HG03565 (cell line): Measurements from ENCODE around the gene GSX2.
"Not testable (repeated sequence)": the region's sequence is repeated elsewhere in the genome, so short reads cannot be mapped to it uniquely, and the experiment has no call there.

Experiments
- ATAC-seq: cut with Tn5 transposase; IDR thresholded peaks from one replicate; pipeline ENCODE4 v1.9.1; 2021; ENCODE audit warnings: mild to moderate bottlenecking, moderate library complexity; ENCODE audit not compliant: unreplicated experiment

Gene GSX2

DNA sequence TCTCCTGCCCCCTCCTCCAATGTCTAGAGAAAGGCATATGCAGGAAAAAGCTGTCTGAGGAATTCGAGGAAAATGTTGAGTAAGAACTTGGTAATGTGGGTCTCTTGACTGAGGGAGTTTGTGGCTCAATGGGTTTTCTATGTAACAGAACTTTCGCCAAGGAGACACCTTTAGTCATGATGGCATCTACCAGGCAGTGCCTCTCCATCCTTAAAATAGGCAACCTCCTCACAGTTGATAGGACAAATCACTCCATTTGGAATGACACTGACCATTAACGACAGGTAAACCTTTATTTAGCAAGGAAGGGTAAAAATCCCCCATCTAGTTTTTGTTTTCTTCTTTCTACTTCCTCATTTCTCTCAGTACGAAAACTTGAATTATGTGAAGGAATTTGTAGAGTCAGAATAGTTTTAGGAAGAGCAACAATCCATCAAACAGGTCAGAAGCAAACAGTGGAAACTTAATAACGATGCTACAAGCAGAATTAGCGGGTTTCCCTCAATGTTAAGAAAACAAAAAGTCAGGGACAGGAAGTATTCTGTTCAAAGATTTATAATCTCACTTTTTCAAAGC is 2.7 kb downstream of the GSX2 start:
- no peak for ATAC-seq

DNA sequence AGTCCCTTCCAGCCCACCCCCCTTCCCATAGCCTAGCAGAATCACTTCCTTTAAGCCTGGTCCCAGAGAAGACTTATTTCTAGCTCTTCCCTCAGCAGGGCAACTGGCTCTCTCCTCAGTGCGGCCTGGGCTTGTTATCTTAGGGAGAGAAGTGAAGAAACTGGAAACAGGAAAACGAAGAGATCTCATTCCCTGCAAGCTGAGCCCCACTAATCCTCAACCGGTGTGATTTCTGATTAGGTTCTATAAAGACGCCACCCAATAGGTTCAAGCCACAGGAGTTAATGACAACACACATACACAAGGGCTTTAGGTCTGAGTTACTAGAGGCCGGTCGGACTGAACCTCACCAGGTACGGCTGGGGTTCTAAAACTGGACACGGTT is 3.2 kb downstream of the GSX2 start:
- no peak for ATAC-seq

DNA sequence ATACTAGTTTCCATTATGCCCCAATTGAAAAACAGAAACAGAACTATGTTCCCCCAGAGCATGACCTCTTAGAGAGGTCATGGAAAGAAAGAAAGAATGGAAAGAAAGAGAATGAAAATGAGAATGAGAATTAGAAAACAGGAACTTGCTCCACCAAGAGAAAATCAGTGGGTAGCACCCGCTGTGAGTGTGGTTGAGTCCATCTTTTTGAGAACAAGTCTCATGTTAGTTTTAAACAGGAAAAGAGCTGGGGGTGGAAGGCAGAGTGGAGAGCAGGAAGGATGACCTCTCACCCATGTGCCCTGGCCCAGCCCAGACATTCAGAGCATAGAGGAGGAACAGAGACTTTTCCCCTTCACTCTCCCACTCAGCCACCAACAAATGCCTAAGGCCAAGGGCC is 4.9 kb downstream of the GSX2 start:
- ATAC-seq: no peak

DNA sequence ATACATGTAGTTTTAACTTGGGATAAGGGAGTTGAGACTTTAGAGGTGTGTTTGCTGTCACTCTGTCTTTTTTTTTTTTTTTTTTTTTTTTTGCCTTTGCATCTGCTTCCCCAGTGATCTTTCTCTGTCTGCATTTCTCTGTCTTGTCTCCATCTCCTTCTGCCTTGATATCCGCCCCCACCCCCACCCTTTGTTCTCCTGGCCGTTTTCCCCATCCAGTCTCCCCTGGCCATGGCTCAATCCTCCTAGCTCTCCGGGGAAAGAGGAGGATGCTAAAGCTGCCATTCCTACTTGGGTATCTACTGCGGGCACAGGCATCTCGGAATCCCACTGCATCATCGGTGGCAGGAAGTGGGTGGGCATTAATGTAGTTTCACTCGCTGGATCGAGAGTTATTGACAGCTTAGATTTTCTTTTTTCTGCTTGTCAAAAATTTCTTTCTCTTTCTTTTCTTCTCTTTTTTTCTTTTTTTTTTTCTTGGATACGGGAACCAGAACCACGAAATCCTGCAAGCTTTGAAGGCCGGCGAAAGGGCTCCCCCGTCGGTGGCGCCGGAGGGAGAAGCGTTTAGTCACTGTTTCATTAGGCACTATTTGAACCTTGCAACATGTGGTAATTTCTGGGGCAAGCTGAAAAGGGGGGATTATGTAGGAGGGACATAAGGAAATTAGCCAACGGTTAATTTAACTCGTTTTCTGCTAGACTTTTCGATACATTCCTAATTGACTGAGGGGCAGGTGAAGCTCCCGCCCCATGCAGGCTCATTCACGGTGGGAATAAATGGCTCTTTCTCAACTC is 8.2 kb downstream of the GSX2 start:
- no peak for ATAC-seq

DNA sequence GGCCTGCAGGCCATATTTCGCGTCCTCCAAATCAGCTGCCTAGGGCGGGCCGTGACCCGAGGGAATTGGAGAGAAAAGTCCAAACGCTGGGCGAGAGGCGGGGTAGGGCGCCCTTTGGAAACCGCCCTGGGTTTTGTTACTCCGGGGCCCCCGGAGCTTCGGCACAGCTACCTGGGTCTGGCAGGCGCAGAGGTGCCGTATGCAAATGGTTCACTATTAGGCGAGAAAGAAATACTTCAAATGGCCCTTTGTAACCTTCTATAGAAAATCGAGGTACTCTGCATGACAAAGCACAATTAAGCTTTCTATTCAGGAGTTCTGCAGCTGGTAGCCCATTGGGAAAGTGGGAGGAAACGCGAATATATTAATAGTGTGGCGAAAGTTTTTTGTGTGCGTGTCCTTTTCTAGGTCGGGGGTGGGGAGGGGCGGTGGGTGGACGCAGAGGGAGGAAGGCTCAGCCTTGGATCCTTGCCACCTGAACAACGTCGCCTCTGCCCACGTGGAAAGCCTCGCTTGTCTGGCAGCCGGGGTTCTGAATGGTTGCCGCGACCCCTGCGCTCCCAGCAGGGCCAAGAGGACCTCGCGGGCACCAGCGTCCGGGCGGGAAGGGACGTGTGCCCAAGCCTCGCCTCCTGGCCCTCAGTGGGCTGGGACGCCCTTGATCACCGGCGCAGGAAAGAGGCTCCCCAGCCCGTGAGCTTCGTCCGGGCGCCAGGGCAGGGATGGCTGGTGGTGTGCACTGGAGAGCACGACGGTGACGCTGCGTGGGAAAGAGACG is 9.5 kb downstream of the GSX2 start:
- no peak for ATAC-seq

DNA sequence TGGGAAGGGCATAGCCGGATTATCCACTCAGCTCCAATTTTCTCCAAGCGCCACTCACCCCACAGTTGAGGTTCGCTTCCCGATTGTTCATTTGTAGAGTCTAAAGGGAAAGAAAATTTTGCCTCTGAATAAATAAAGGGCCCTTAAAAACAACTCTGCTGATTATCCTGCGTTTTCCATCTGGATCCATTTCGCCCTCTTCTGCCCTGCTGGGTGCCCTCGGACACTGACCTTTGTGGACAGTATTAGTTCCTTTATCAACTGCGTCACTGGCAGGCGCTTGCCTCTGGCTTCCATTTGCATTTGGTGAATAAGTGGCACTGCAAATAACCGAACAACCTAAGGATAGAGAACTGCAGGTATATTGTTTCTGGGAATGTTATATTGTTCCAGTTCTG is 10.1 kb downstream of the GSX2 start:
- no peak for ATAC-seq

DNA sequence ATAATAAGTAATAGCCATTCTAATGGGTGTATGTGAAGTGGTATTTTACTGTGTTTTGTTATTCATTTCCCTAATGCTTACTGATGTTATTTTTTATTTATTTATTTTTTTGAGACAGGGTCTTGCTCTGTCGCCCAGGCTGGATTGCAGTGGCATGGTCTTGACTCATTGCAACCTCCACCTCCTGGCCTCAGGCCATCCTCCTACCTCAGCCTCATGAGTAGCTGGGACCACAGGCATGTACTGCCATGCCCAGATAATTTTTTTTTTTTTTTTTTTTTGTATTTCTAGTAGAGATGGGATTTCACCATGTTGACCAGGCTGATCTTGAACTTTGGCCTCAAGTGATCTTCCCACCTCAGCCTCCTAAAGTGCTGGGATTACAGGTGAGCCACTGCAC is 13.2 kb downstream of the GSX2 start:
- not testable (repeated sequence) for ATAC-seq

DNA sequence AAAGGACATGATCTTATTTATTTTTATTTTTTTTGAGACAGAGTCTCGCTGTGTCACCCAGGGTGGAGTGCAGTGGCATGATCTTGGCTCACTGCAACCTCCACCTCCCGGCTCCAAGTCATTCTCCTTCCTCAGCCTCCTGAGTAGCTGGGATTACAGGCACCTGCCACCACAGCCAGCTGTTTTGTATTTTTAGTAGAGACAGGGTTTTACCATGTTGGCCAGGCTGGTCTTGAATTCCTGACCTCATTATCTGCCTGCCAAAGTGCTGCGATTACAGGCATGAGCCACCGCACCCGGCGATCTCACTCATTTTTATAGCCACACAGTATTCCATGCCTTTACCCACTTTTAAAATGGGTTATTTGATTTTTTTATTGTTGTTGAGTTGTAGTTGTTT is 16.3 kb downstream of the GSX2 start:
- not testable (repeated sequence) for ATAC-seq

DNA sequence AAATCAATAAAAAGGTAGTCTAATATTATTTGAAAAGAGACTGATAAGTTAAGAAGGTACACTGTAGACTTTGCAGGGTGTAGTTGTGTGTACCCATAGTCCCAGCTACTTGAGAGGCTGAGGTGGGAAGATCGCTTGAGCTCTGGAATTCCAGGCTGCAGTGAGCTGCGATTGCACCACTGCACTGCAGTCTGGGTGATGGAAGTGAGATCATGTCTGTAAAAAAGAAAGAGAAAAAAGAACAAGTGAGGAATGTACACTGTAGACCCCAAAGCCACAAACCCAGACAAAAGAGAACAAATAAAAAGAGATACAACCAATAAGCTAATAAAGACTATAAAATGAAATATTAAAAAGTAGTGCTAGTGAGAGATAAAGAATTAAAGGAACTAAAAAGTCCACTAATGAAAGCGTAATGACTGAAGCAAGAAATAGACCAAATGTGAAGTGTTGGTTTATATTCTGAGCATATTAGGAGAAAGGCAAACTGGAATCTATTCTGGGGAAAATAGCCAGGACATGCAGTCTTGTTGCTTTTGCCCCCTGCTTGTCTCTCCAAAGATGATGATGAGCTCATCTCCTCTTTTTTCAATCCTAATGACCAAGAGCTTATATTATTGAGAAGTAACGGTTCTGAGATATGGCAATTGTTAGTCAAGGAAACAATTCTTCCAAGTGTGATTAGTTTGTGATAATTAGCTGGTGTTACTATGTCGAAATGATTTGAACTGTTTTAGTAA is 19.1 kb downstream of the GSX2 start:
- ATAC-seq: no peak

DNA sequence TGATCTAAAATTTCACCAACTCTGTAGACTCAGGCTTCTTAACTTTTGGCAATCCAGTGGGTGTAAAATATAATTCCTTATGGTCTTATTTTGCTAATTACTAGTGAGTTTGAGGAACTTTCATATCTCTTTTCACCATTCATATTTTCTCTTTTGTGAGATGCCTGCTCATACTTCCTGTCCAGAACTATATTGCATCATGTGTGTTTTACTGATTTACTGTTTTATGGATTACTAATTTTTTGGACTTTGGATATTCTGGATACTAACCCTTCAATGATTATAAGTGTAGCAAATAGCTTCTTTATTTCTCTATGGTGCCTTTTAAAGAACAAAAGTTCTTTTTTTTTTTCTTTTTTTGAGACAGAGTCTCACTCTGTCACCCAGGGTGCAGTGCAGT is 20.6 kb downstream of the GSX2 start:
- ATAC-seq: no peak

DNA sequence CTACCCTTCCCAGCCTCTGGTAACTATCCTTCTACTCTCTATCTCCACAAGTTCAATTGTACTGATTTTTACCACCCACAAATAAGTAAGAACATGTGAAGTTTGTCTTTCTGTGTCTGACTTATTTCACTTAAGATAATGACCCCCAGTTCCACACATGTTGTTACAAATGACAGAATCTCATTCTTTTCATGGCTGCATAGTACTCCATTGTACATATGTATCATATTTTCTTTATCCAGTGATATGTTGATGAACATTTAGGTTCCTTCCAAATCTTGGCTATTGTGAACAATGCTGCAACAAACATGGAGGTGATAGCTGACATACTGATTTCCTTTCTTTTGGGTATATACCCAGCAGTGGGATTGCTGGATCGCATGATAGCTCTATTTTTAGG is 27.7 kb downstream of the GSX2 start:
- ATAC-seq: no peak

DNA sequence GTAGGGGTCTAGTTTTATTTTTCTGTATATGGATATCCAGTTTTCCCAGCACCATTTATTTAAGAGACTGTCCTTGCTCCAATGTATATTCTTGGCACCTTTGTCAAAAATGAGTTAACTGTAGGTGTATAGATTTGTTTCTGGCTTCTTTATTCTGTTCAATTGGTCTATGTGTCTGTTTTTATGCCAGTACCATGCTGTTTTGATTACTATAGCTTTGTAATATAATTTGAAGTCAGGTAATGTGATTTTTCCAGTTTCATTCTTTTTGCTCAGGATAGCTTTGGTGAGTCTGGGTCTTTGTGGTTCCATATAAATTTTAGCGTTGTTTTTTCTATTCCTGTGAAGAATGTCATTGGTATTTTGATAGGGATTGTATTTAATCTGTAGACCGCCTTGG is 28.7 kb downstream of the GSX2 start:
- not testable (repeated sequence) for ATAC-seq

DNA sequence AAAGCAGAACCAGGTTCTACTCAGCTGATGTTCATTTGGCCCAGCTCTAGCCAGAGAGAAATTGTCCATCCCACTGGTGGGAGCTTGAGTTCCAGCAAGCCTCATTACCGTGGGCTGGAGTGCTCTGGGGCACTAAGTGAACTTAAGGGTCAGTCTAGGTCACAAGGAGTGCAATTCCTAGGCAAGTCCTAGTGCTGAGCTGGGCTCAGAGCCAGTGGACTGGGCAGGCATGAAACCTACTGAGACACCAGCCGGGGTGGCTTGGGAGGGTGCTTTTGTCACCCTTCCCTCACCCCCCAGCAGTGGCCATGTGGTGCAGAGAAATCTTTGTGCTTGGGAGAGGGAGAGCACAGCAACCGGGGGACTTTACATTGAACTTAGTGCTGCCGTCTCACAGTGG is 39.4 kb downstream of the GSX2 start:
- no peak for ATAC-seq

DNA sequence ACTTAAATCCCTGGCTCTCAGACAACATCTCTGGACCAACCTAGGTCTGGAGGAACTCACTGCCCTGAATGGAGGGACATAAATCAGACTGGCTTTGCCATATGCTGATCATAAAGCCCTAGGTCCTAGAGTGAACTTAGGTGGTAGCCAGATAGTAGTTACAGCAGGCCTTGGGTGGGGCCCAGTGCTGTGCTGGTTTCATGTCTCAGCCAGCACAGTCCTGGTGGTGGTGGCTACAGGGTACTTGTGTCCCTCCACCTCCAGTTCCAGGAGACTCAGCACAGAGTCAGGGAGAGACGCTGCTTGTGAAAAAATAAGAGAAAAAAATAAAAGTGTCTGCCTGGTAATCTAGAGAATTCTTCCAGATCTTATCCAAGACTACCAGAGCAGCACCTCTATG is 40.3 kb downstream of the GSX2 start:
- no peak for ATAC-seq

DNA sequence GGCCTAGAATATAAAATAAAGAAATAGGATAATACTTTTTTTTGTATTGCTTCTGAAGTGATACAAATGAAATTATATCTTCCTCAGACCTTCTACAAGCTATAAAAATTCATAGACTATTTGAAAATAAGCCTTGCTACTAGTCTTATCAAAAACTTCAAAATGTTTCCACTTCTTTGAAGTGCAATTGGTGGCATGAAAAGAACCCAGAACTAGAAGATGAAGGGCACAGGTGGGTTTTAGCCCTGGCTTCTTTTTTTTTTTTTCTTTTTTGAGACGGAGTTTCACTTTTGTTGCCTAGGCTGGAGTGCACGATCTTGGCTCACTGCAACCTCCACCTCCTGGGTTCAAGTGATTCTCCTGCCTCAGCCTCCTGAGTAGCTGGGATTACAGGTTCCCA is 44.2 kb downstream of the GSX2 start:
- ATAC-seq: no peak

DNA sequence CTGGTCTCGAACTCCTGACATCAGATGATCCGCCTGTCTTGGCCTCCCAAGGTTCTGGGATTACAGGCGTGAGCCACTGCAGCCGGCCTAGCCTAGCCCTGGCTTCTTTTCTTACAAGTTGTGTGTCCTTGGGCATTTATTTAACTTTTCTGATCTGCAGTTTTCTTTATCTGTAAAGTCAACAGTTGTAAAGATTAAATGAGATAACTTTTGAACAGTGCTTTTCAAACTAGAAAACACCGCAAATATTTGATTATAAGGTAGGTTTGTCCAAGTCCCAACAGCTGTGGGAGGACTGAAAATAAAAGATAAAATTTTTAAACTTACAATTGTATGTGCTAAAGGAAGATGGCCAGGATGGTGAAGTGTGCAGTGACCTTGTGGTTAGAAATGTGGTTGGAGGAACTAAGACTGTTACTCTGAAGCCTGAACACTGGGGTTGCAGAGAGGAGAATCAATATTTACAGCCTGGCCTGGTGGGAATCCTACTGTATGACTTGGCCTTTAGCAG is 44.8 kb downstream of the GSX2 start:
- ATAC-seq: no peak

DNA sequence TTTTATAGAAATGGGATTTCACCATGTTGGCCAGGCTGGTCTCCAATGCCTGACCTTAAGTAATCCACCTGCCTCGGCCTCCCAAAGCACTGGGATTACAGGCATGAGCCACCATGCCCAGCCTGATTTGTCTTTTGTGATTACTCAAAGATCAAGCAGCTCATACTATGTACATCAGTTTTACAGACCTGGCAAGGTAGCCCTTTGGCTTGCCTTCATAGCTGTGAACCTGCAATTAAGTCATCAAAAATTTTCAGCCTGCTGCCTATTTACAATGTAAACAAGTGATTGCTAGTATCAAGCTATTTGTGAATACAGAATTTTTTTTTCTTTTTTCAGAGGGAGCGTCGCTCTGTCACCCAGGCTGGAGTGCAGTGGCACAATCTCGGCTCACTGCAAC is 46.2 kb downstream of the GSX2 start:
- ATAC-seq: no peak

DNA sequence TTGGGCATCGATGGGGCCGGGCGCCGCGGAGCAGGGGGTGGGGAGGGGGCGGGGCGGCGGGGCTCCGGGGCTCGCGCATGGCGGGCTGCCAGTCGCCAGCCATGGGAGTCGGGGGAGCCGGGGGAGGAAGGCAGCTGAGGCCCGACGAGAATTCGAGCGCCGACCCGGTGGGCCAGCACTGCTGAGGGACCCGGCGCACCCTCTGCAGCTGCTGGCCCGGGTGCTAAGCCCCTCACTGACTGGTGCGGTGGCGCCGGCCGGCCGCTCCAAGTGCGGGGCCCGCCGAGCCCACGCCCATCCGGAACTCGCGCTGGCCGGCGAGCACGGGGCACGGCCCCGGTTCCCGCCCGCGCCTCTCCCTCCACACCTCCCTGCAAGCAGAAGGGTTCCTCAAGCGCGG is 49.4 kb downstream of the GSX2 start:
- ATAC-seq: no peak
